Natural killer cell (primary cell): ENCODE measurements around the gene CFAP54. TPM values are rescaled to one million over a fixed set of nuclear protein-coding genes. Genes with fewer than 3 reads are reported as not detected.
"Not testable (repeated sequence)": the region's sequence is repeated elsewhere in the genome, so short reads cannot be mapped to it uniquely, and the experiment has no call there.

Experiments
- ATAC-seq, 3 donors: fragments of 150-1000 bp in 2 of 3; fragments of 200-7000 bp in 1 of 3; cut with Tn5 transposase; 1 replicate in 1 of 3; 2 replicates in 2 of 3; pipeline ENCODE4 v1.10.0; 2021; ENCODE audit warnings: mild to moderate bottlenecking in 2 of 3, moderate library complexity in 2 of 3
- DNase-seq, 2 donors: peaks; one replicate each; pipeline versions ENCODE4 v3.0.0 to v3.0.0-alpha.2; 2013 to 2021; ENCODE audit warnings: mixed read lengths in 1 of 2
- H3K27ac ChIP-seq: one replicate; pipeline ENCODE4 v1.5.1; 2013; ENCODE audit warnings: mild to moderate bottlenecking, low read length
- H3K27me3 ChIP-seq: one replicate; pipeline ENCODE4 v1.6.1; 2013; ENCODE audit warnings: low read length; ENCODE audit not compliant: control insufficient read depth, insufficient read depth
- H3K36me3 ChIP-seq: one replicate; pipeline ENCODE4 v1.6.1; 2013; ENCODE audit warnings: low read length; ENCODE audit not compliant: control insufficient read depth, insufficient read depth
- H3K4me1 ChIP-seq: one replicate; pipeline ENCODE4 v1.6.1; 2013; ENCODE audit warnings: low read length; ENCODE audit not compliant: control insufficient read depth, insufficient read depth
- H3K4me3 ChIP-seq: one replicate; pipeline ENCODE4 v1.5.1; 2013; ENCODE audit warnings: low read length
- H3K9me3 ChIP-seq: one replicate; pipeline ENCODE4 v1.6.1; 2013; ENCODE audit warnings: low read length; ENCODE audit not compliant: control insufficient read depth, insufficient read depth
- H3K27ac Mint-ChIP-seq, 2 donors: one replicate each; pipeline ENCODE4 v1.8.0; 2022; ENCODE audit warnings: mild to moderate bottlenecking in 2 of 2, mixed read lengths in 2 of 2, moderate library complexity in 1 of 2
- H3K27me3 Mint-ChIP-seq, 2 donors: one replicate each; pipeline ENCODE4 v1.8.0; 2022; ENCODE audit warnings: low read depth in 2 of 2, mixed read lengths in 2 of 2
- H3K36me3 Mint-ChIP-seq: one replicate; pipeline ENCODE4 v1.8.0; 2022; ENCODE audit warnings: mixed read lengths
- H3K4me1 Mint-ChIP-seq, 2 donors: one replicate each; pipeline ENCODE4 v1.8.0; 2022; ENCODE audit warnings: mixed read lengths in 2 of 2
- H3K4me3 Mint-ChIP-seq: one replicate; pipeline ENCODE4 v1.8.0; 2022; ENCODE audit warnings: mild to moderate bottlenecking, moderate library complexity, mixed read lengths
- H3K9me3 Mint-ChIP-seq, 2 donors: one replicate each; pipeline ENCODE4 v1.8.0; 2022; ENCODE audit warnings: mixed read lengths in 2 of 2
- CTCF ChIP-seq: fragments of 200-600 bp; IDR thresholded peaks from one replicate; pipeline ENCODE4 v1.8.0; 2022; ENCODE audit warnings: antibody characterized with exemption
- WGBS: methylation state at CpG from one replicate; pipeline ENCODE4 v1.1.7; 2013; ENCODE audit warnings: missing lambda C conversion rate; ENCODE audit not compliant: insufficient coverage; 5-methylcytosine and 5-hydroxymethylcytosine counted together
- intact Hi-C: fragments of 100-400 bp; cut with micrococcal nuclease; formaldehyde crosslinking; loops from one replicate; pipeline ENCODE4 v1.14.2; 2022
- total RNA-seq, 4 donors: library from RNA; stranded (reverse); fragments of 120-200 nt in 1 of 4; gene quantifications; one replicate each; pipeline versions ENCODE4 v1.2.3 to v1.2.4, GENCODE V29; 2013 to 2022

Gene CFAP54
- total RNA-seq, 3 donors from 2014 or later (not counting 1 experiment from before 2014, with no cell fraction given), result 0.56 to 1.5 (median 1.2) TPM

- no peaks in the 10 kb centered on the region for H3K9me3 Mint-ChIP-seq
- Histone ChIP-seq H3K27ac (no peak overlapping the region), H3K36me3 (no peaks in the 10 kb centered on the region), H3K4me1 (peaks cover 23% of the 10 kb centered on the region), H3K9me3 (no peaks in the 10 kb centered on the region), H3K4me3 (no peak overlapping the region), H3K27me3 (no peaks in the 10 kb centered on the region)
- H3K27me3 Mint-ChIP-seq, result no peaks in the 10 kb centered on the region
- no peaks in the 10 kb centered on the region for H3K36me3 Mint-ChIP-seq
- TF ChIP-seq CTCF, result no peak
- H3K27ac Mint-ChIP-seq, result no peak overlapping the region
- 97% methylated on average over 12 of the region's 12 CpGs for WGBS
- ATAC-seq (no peak), DNase-seq (no peak)
- peaks cover 22 to 30% of the 10 kb centered on the region in 2 donors for H3K4me1 Mint-ChIP-seq
- intact Hi-C loops, result loop anchor here (5.0 kb wide), 1 partner anchor 40 kb away; no protein-coding TSS in a partner anchor
- no peak overlapping the region for H3K4me3 Mint-ChIP-seq
Observed at GRCh38 chr12:96486751-96487613, 2.4 kb upstream of the CFAP54 start.

DNA sequence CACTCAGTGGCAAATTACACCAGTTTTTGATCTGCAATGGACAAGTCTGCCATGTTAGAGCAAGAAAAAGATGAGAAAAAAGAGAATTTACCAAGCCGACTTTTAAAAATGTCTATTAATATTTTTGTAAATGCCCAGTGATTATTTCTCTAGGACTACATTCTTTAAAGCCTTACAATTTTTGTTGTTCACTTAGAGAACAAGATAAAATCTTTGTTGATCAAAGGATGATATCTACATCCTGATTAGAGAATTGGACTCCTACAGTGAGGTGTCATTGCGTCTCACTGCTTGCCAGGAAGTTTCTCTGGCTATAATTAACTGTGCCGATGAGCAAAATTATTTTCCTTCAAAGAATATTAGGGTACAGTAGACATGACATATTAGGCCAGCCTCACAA, 1.7 kb upstream of the CFAP54 start:
- Histone ChIP-seq H3K36me3 (no peaks in the 10 kb centered on the region), H3K27me3 (no peaks in the 10 kb centered on the region), H3K4me1 (peaks cover 23% of the 10 kb centered on the region), H3K27ac (no peak overlapping the region), H3K9me3 (no peaks in the 10 kb centered on the region), H3K4me3 (no peak overlapping the region)
- Mint-ChIP-seq H3K4me3 (no peak overlapping the region), H3K36me3 (no peaks in the 10 kb centered on the region), H3K4me1 (peaks cover 22 to 30% of the 10 kb centered on the region in 2 donors), H3K27me3 (no peaks in the 10 kb centered on the region), H3K9me3 (no peaks in the 10 kb centered on the region), H3K27ac (no peak overlapping the region)
- no peak for TF ChIP-seq CTCF
- DNase-seq, result no peak
- intact Hi-C loops, result loop anchor here (5.0 kb wide), 1 partner anchor 40 kb away; no protein-coding TSS in a partner anchor
- WGBS, result 78% methylated on average over 1 of the region's 3 CpGs
- ATAC-seq, result no peak

DNA sequence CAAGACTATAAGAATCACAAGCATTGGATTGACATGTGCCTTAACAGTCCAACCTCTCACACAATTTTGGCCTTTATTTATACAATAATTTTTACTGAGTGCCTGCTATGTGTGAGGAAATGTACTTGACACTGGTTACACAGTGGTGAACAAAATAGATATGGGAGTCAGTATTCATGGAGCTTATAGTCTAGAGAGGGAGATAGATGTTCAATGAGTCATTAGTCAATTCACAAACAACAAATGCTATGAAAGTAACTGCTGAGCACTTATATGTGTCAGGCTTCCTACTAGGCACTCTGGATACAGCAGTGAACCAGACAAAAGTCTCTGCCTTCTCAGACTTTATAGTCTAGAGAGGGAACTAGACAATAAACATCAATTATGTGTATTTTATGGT, 3.7 kb downstream of the CFAP54 start:
- H3K9me3 ChIP-seq, result no peaks in the 10 kb centered on the region
- H3K4me3 ChIP-seq, result no peak overlapping the region
- ATAC-seq (no peak), DNase-seq (no peak)
- H3K27me3 ChIP-seq, result no peaks in the 10 kb centered on the region
- Mint-ChIP-seq H3K36me3 (no peaks in the 10 kb centered on the region), H3K4me3 (no peak overlapping the region), H3K27me3 (no peaks in the 10 kb centered on the region), H3K27ac (no peak overlapping the region), H3K4me1 (peaks cover 24 to 25% of the 10 kb centered on the region in 2 donors), H3K9me3 (no peaks in the 10 kb centered on the region)
- no peak for TF ChIP-seq CTCF
- H3K4me1 ChIP-seq, result peaks cover 19% of the 10 kb centered on the region
- H3K36me3 ChIP-seq, result no peaks in the 10 kb centered on the region
- intact Hi-C loops, result no loop called here
- no peak overlapping the region for H3K27ac ChIP-seq

DNA sequence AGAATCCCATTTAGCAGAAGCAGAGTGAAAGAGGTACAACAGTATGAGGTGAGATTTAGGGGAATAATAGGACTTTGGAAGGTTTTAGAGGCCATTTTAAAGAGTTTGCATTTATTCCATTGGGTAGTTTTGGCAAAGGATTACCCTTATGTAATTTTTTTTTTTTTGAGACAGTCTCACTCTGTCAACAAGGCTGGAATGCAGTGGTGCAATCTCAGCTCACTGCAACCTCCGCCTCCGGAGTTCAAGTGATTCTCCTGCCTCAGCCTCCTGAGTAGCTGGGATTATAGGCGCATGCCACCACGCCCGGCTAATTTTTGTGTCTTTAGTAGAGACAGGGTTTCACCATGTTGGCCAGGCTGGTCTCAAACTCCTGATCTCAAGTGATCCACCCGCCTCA, 4.8 kb downstream of the CFAP54 start:
- DNase-seq, H3K27me3 Mint-ChIP-seq, ATAC-seq, H3K27ac ChIP-seq, H3K27me3 ChIP-seq, H3K36me3 ChIP-seq, H3K9me3 Mint-ChIP-seq, H3K4me3 Mint-ChIP-seq, H3K9me3 ChIP-seq, H3K36me3 Mint-ChIP-seq, intact Hi-C loops, H3K4me3 ChIP-seq: not testable (repeated sequence)
- H3K4me1 ChIP-seq, result peaks cover 15% of the 10 kb centered on the region
- WGBS, result over 99% methylated on average over 6 of the region's 6 CpGs
- peaks cover 22 to 23% of the 10 kb centered on the region in 2 donors for H3K4me1 Mint-ChIP-seq
- H3K27ac Mint-ChIP-seq, result peak overlapping the region in 1 of 2 donors; percentile 29
